Astrocyte (in vitro differentiated cells and primary cell): ENCODE results near the gene SOX2. TPM values are rescaled to one million over a fixed set of nuclear protein-coding genes. Genes with fewer than 3 reads are reported as not detected.

Source experiments
- DNase-seq: peaks from one replicate; pipeline ENCODE4 v3.0.0-alpha.2; 2010; ENCODE audit warnings: low read depth
- FAIRE-seq: peaks from 2 replicates; lab custom pipeline; 2011; peaks lifted over from hg19 to GRCh38; lab: Jason Lieb, UNC
- H2AFZ ChIP-seq: 2 replicates; pipeline ENCODE4 v1.6.0; 2012; ENCODE audit warnings: low read depth, low read length, inconsistent platforms
- H3K27ac ChIP-seq: 2 replicates; pipeline ENCODE4 v1.5.1; 2011; ENCODE audit warnings: low read depth, low read length, inconsistent platforms
- H3K27me3 ChIP-seq: 2 replicates; pipeline ENCODE4 v1.6.0; 2011; ENCODE audit warnings: low read length, inconsistent platforms; ENCODE audit not compliant: insufficient read depth
- H3K36me3 ChIP-seq: 2 replicates; pipeline ENCODE4 v1.5.1; 2011; ENCODE audit warnings: low read length, inconsistent platforms; ENCODE audit not compliant: insufficient read depth
- H3K4me1 ChIP-seq: 2 replicates; pipeline ENCODE4 v1.5.1; 2011; ENCODE audit warnings: low read length, inconsistent platforms; ENCODE audit not compliant: insufficient read depth
- H3K4me2 ChIP-seq: 2 replicates; pipeline ENCODE4 v1.6.0; 2012; ENCODE audit warnings: low read length, inconsistent platforms
- H3K4me3 ChIP-seq: 2 replicates; pipeline ENCODE4 v1.5.1; 2011; ENCODE audit warnings: low read depth, mild to moderate bottlenecking, low read length, inconsistent platforms; ENCODE audit not compliant: insufficient read depth
- H3K79me2 ChIP-seq: 2 replicates; pipeline ENCODE4 v1.6.0; 2012; ENCODE audit warnings: mild to moderate bottlenecking, low read length, inconsistent platforms; ENCODE audit not compliant: insufficient read depth
- H3K9ac ChIP-seq: 2 replicates; pipeline ENCODE4 v1.6.0; 2012; ENCODE audit warnings: mild to moderate bottlenecking, low read length, inconsistent platforms
- H3K9me3 ChIP-seq: 2 replicates; pipeline ENCODE4 v1.5.1; 2012; ENCODE audit warnings: low read depth, mild to moderate bottlenecking, low read length, inconsistent platforms; ENCODE audit not compliant: insufficient read depth
- H4K20me1 ChIP-seq: 2 replicates; pipeline ENCODE4 v1.6.0; 2012; ENCODE audit warnings: low read length, inconsistent platforms; ENCODE audit not compliant: insufficient read depth
- H3K27ac Mint-ChIP-seq: one replicate; pipeline ENCODE4 v1.8.0; 2021; ENCODE audit warnings: mild to moderate bottlenecking, mixed read lengths; ENCODE audit not compliant: unreplicated experiment
- H3K27me3 Mint-ChIP-seq: one replicate; pipeline ENCODE4 v1.8.0; 2021; ENCODE audit warnings: low read depth, mixed read lengths; ENCODE audit not compliant: unreplicated experiment
- H3K36me3 Mint-ChIP-seq: one replicate; pipeline ENCODE4 v1.8.0; 2021; ENCODE audit warnings: low read depth, mixed read lengths; ENCODE audit not compliant: unreplicated experiment
- H3K4me1 Mint-ChIP-seq: one replicate; pipeline ENCODE4 v1.8.0; 2021; ENCODE audit warnings: low read depth, mixed read lengths; ENCODE audit not compliant: unreplicated experiment
- H3K4me3 Mint-ChIP-seq: one replicate; pipeline ENCODE4 v1.8.0; 2021; ENCODE audit warnings: mild to moderate bottlenecking, moderate library complexity, mixed read lengths; ENCODE audit not compliant: unreplicated experiment
- H3K9me3 Mint-ChIP-seq: one replicate; pipeline ENCODE4 v1.8.0; 2021; ENCODE audit warnings: mild to moderate bottlenecking, mixed read lengths; ENCODE audit not compliant: unreplicated experiment
- CTCF ChIP-seq: IDR thresholded peaks from 2 replicates; pipeline ENCODE4 v1.5.1; 2011; ENCODE audit warnings: low read depth, mild to moderate bottlenecking, inconsistent platforms, low read length, moderate library complexity; ENCODE audit not compliant: insufficient read depth
- EZH2 ChIP-seq: IDR thresholded peaks from 2 replicates; pipeline ENCODE4 v1.6.1; 2012; ENCODE audit warnings: mild to moderate bottlenecking, low read length, inconsistent platforms; ENCODE audit not compliant: insufficient read depth
- total RNA-seq: library from RNA; stranded (reverse); gene quantifications from 2 replicates; pipeline ENCODE4 v1.2.1, GENCODE V29; 2021

SOX2 gene
- total RNA-seq, 1 donor from 2014 or later, result 6.5 TPM

GRCh38 chr3:181691901-181692300 is 19.8 kb upstream of the SOX2 start:
- no peaks in the 10 kb centered on the region for H3K4me1 ChIP-seq
- no peaks in the 10 kb centered on the region for H4K20me1 ChIP-seq
- H3K36me3 Mint-ChIP-seq, result no peaks in the 10 kb centered on the region
- no peak overlapping the region for H3K9ac ChIP-seq
- peaks cover 8% of the 10 kb centered on the region for H3K27me3 ChIP-seq
- H3K27me3 Mint-ChIP-seq, result peaks cover 14% of the 10 kb centered on the region
- H3K9me3 Mint-ChIP-seq, result peaks cover 4% of the 10 kb centered on the region
- no peak overlapping the region for H2AFZ ChIP-seq
- H3K9me3 ChIP-seq, result no peaks in the 10 kb centered on the region
- no peak overlapping the region for H3K4me3 Mint-ChIP-seq
- FAIRE-seq (no peak), DNase-seq (no peak)
- H3K4me3 ChIP-seq, result no peak overlapping the region
- TF ChIP-seq EZH2 (no peak), CTCF (no peak)
- H3K27ac Mint-ChIP-seq, result no peak overlapping the region
- H3K79me2 ChIP-seq, result no peaks in the 10 kb centered on the region
- H3K4me1 Mint-ChIP-seq, result no peaks in the 10 kb centered on the region
- no peak overlapping the region for H3K4me2 ChIP-seq
- H3K27ac ChIP-seq, result no peak overlapping the region
- H3K36me3 ChIP-seq, result no peaks in the 10 kb centered on the region

- H3K27me3 ChIP-seq, result peaks cover 8% of the 10 kb centered on the region
- no peak overlapping the region for H3K4me2 ChIP-seq
- Mint-ChIP-seq H3K4me3 (no peak overlapping the region), H3K36me3 (no peaks in the 10 kb centered on the region), H3K27me3 (peaks cover 17% of the 10 kb centered on the region), H3K9me3 (peaks cover 4% of the 10 kb centered on the region), H3K27ac (no peak overlapping the region), H3K4me1 (no peaks in the 10 kb centered on the region)
- no peak overlapping the region for H3K27ac ChIP-seq
- H3K4me3 ChIP-seq, result no peak overlapping the region
- H3K79me2 ChIP-seq, result no peaks in the 10 kb centered on the region
- H3K9ac ChIP-seq, result no peak overlapping the region
- FAIRE-seq (no peak), DNase-seq (no peak)
- no peaks in the 10 kb centered on the region for H3K4me1 ChIP-seq
- TF ChIP-seq CTCF (no peak), EZH2 (no peak)
- H3K9me3 ChIP-seq, result no peaks in the 10 kb centered on the region
- no peaks in the 10 kb centered on the region for H3K36me3 ChIP-seq
- no peak overlapping the region for H2AFZ ChIP-seq
- no peaks in the 10 kb centered on the region for H4K20me1 ChIP-seq
Measured at GRCh38 chr3:181692311-181693145, 19.2 kb upstream of the SOX2 start.

- H3K9ac ChIP-seq, result no peak overlapping the region
- Mint-ChIP-seq H3K36me3 (no peaks in the 10 kb centered on the region), H3K4me3 (no peak overlapping the region), H3K4me1 (no peaks in the 10 kb centered on the region), H3K9me3 (peaks cover 6% of the 10 kb centered on the region), H3K27me3 (peaks cover 22% of the 10 kb centered on the region), H3K27ac (no peak overlapping the region)
- DNase-seq (no peak), FAIRE-seq (no peak)
- H3K36me3 ChIP-seq, result no peaks in the 10 kb centered on the region
- no peak overlapping the region for H3K27ac ChIP-seq
- H4K20me1 ChIP-seq, result no peaks in the 10 kb centered on the region
- H3K9me3 ChIP-seq, result no peaks in the 10 kb centered on the region
- no peak overlapping the region for H2AFZ ChIP-seq
- H3K79me2 ChIP-seq, result no peaks in the 10 kb centered on the region
- H3K4me3 ChIP-seq, result no peak overlapping the region
- no peak overlapping the region for H3K4me2 ChIP-seq
- H3K4me1 ChIP-seq, result no peaks in the 10 kb centered on the region
- TF ChIP-seq CTCF (no peak), EZH2 (no peak)
- H3K27me3 ChIP-seq, result peaks cover 8% of the 10 kb centered on the region
Measured at GRCh38 chr3:181693280-181693679, 18.4 kb upstream of the SOX2 start.
